COLO829 (cell line): Measurements from ENCODE around the gene GLRA1.
"Not testable (repeated sequence)": the region's sequence is repeated elsewhere in the genome, so short reads cannot be mapped to it uniquely, and the experiment has no call there.

Source experiments
- DNase-seq: peaks from one replicate; pipeline ENCODE4 v3.0.0; 2012; ENCODE audit warnings: low spot score

The GLRA1 gene

GRCh38 chr5:151881621-151882225, 42.9 kb downstream of the GLRA1 start:
- DNase-seq = no peak

- DNase-seq = no peak
These were observed 44.3 kb downstream of the GLRA1 start for GRCh38 chr5:151880324-151880723.

- no peak for DNase-seq
These were observed 51.0 kb downstream of the GLRA1 start for GRCh38 chr5:151873701-151874100.

GRCh38 chr5:151872701-151873100, 52.0 kb downstream of the GLRA1 start:
- no peak for DNase-seq

GRCh38 chr5:151870820-151871219, 53.8 kb downstream of the GLRA1 start:
- peak; percentile 51 for DNase-seq

GRCh38 chr5:151870271-151870670, 54.4 kb downstream of the GLRA1 start:
- DNase-seq = no peak

- no peak for DNase-seq
These were observed 54.8 kb downstream of the GLRA1 start for GRCh38 chr5:151869843-151870242.

- DNase-seq = no peak
These were observed 56.2 kb downstream of the GLRA1 start for GRCh38 chr5:151868451-151868850.

- no peak for DNase-seq
These were observed 60.4 kb downstream of the GLRA1 start for GRCh38 chr5:151864061-151864748.

- DNase-seq = no peak
These were observed 61.1 kb downstream of the GLRA1 start for GRCh38 chr5:151863566-151863965.

- DNase-seq = no peak
These were observed 61.7 kb downstream of the GLRA1 start for GRCh38 chr5:151862811-151863472.

- not testable (repeated sequence) for DNase-seq
These were observed 63.8 kb downstream of the GLRA1 start for GRCh38 chr5:151860867-151861266.

GRCh38 chr5:151856861-151857260, 67.8 kb downstream of the GLRA1 start:
- no peak for DNase-seq

- no peak for DNase-seq
These were observed 69.0 kb downstream of the GLRA1 start for GRCh38 chr5:151855701-151856100.

- no peak for DNase-seq
These were observed 76.8 kb downstream of the GLRA1 start for GRCh38 chr5:151847871-151848270.

GRCh38 chr5:151846765-151847164, 77.9 kb downstream of the GLRA1 start:
- DNase-seq = no peak

GRCh38 chr5:151832843-151833242, 91.8 kb downstream of the GLRA1 start:
- DNase-seq = not testable (repeated sequence)

GRCh38 chr5:151829370-151829769, 95.3 kb downstream of the GLRA1 start:
- no peak for DNase-seq

GRCh38 chr5:151825445-151825844, 99.2 kb downstream of the GLRA1 start:
- DNase-seq = peak; percentile 47

- no peak for DNase-seq
These were observed 102.5 kb downstream of the GLRA1 start for GRCh38 chr5:151822141-151822540.

GRCh38 chr5:151820903-151821302, 103.7 kb downstream of the GLRA1 start:
- DNase-seq = peak; percentile 33

- DNase-seq = no peak
These were observed 104.4 kb downstream of the GLRA1 start for GRCh38 chr5:151820271-151820670.

GRCh38 chr5:151819830-151820229, 104.8 kb downstream of the GLRA1 start:
- DNase-seq = no peak
